Memory B cell (primary cell): ENCODE measurements around the gene GRIP2.
"Not testable (repeated sequence)": the region's sequence is repeated elsewhere in the genome, so short reads cannot be mapped to it uniquely, and the experiment has no call there.

Experiments
- ATAC-seq: fragments of 150-1000 bp; cut with Tn5 transposase; 2 replicates; pipeline ENCODE4 v1.10.0; 2021; ENCODE audit warnings: low read depth, mild to moderate bottlenecking, moderate library complexity
- DNase-seq, 2 donors: peaks; one replicate each; pipeline ENCODE4 v3.0.0; 2022; ENCODE audit warnings: low spot score in 2 of 2
- H3K27ac Mint-ChIP-seq: one replicate; pipeline ENCODE4 v1.8.0; 2022; ENCODE audit warnings: mild to moderate bottlenecking, moderate library complexity, mixed read lengths
- H3K27me3 Mint-ChIP-seq: one replicate; pipeline ENCODE4 v1.8.0; 2022; ENCODE audit warnings: mixed read lengths
- H3K36me3 Mint-ChIP-seq: one replicate; pipeline ENCODE4 v1.8.0; 2022; ENCODE audit warnings: mild to moderate bottlenecking, mixed read lengths
- H3K4me1 Mint-ChIP-seq: one replicate; pipeline ENCODE4 v1.8.0; 2022; ENCODE audit warnings: mixed read lengths
- H3K4me3 Mint-ChIP-seq: one replicate; pipeline ENCODE4 v1.8.0; 2022; ENCODE audit warnings: mild to moderate bottlenecking, moderate library complexity, mixed read lengths
- H3K9me3 Mint-ChIP-seq: one replicate; pipeline ENCODE4 v1.8.0; 2022; ENCODE audit warnings: mixed read lengths

The GRIP2 gene

DNA sequence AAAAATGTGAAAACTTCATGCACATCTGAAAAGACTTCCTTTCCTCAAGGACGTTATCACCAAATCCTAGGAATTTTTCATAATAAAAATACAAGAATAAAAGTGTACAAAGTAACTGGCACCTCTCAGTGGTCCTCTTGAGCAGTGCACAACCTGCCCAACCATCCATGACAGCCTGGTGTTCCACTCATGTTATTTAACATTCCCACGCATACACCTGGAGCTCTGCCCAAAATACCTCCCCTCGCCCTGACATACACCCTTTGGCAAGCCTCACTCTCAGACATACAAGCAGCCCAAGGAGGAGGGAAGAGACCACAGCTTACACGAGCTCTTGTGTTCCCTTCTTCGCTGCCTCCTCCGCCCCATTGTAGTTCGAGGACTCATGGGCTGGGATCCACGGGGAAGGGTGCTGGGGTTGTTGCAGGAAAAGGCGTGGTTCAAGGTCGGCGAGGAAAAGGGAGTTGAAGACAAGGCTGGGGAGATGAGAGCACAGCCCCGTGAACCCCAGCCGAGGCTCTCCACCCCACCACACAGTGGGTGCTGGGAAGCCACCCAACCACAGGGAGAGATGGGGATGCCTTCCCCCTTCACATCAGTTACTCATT is 23.3 kb downstream of the GRIP2 start:
- Mint-ChIP-seq H3K4me1 (no peaks in the 10 kb centered on the region), H3K36me3 (no peaks in the 10 kb centered on the region), H3K27me3 (peaks cover 10% of the 10 kb centered on the region), H3K4me3 (no peak overlapping the region), H3K9me3 (no peaks in the 10 kb centered on the region), H3K27ac (no peak overlapping the region)
- no peak for DNase-seq
- no peak for ATAC-seq

- H3K4me3 Mint-ChIP-seq, H3K27me3 Mint-ChIP-seq, H3K4me1 Mint-ChIP-seq, ATAC-seq, H3K27ac Mint-ChIP-seq, H3K9me3 Mint-ChIP-seq, DNase-seq, H3K36me3 Mint-ChIP-seq: not testable (repeated sequence)
Observed at GRCh38 chr3:14515526-14515925, 24.6 kb downstream of the GRIP2 start.

- no peak overlapping the region for H3K27ac Mint-ChIP-seq
- ATAC-seq, result no peak
- DNase-seq, result no peak
- no peaks in the 10 kb centered on the region for H3K9me3 Mint-ChIP-seq
- H3K4me3 Mint-ChIP-seq, result no peak overlapping the region
- peaks cover under 1% of the 10 kb centered on the region for H3K4me1 Mint-ChIP-seq
- peaks cover 3% of the 10 kb centered on the region for H3K27me3 Mint-ChIP-seq
- no peaks in the 10 kb centered on the region for H3K36me3 Mint-ChIP-seq
Observed at GRCh38 chr3:14514323-14514720, 25.8 kb downstream of the GRIP2 start.

- Mint-ChIP-seq H3K36me3 (no peaks in the 10 kb centered on the region), H3K4me1 (peaks cover 3% of the 10 kb centered on the region), H3K27me3 (peaks cover 6% of the 10 kb centered on the region), H3K4me3 (no peak overlapping the region), H3K27ac (no peak overlapping the region), H3K9me3 (no peaks in the 10 kb centered on the region)
- ATAC-seq, result no peak
- no peak for DNase-seq
Observed at GRCh38 chr3:14513566-14514322, 26.4 kb downstream of the GRIP2 start.

DNA sequence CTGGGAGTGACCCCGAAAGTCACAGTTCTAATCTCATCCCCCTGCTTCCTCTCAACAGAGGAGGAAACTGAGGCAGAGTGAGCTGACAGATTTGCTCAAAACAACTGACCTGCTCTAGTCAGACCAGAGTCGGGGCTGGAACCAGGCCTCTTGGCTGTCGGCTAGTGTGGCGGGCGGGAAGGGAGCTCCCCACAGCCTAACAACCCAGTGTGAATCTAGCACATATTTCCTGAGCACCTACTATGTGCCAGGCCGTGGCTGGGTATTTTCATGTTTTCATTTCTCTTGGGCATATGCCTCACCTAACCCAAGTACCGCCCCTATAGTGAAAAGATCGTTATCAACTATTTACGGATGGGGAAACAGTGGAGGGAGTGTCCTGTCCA is 27.2 kb downstream of the GRIP2 start:
- Mint-ChIP-seq H3K27ac (no peak overlapping the region), H3K4me3 (no peak overlapping the region), H3K4me1 (peaks cover 3% of the 10 kb centered on the region), H3K27me3 (peaks cover 6% of the 10 kb centered on the region), H3K9me3 (no peaks in the 10 kb centered on the region), H3K36me3 (no peaks in the 10 kb centered on the region)
- ATAC-seq, result no peak
- no peak for DNase-seq

DNA sequence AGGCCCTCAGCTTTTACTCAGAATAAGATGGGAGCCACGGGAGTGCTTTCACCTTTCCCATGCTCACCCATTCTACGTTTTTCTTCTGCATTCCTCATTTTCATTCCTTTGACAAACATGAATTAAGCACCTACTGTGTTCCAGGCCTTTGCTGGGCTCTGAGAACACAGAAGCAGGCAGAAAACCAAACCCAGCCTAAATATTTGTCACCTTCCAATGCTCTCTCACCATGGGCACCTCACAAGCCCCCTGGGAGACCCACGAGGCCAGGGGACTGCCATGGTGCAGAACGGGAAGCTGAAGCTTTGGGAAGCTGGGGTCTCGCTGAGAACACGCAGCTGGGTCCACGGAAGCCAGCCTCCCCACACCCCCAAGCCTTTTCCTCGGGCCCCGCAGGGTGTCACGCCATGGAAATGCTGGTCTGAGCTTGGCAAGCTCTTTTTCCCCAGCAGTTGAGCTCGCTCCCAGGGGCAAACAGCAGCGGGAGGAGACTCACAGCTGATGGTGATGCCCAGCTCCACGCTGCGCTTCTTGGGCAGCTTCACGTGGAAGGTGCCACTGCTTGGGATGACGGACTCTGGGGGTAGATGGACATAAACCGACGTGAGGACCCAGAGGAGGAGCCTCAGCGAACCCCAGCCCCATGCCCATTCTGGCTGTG is 27.7 kb downstream of the GRIP2 start:
- DNase-seq, result no peak

GRCh38 chr3:14511623-14512280 is 28.4 kb downstream of the GRIP2 start:
- H3K27ac Mint-ChIP-seq, result no peak overlapping the region
- DNase-seq, result no peak
- no peak for ATAC-seq
- no peaks in the 10 kb centered on the region for H3K9me3 Mint-ChIP-seq
- no peaks in the 10 kb centered on the region for H3K36me3 Mint-ChIP-seq
- H3K27me3 Mint-ChIP-seq, result peaks cover 6% of the 10 kb centered on the region
- peaks cover 3% of the 10 kb centered on the region for H3K4me1 Mint-ChIP-seq
- H3K4me3 Mint-ChIP-seq, result no peak overlapping the region

More for the DNA sequence above, 27.7 kb downstream of the GRIP2 start:
- Mint-ChIP-seq H3K4me1 (peaks cover 3% of the 10 kb centered on the region), H3K27me3 (peaks cover 7% of the 10 kb centered on the region), H3K36me3 (no peaks in the 10 kb centered on the region), H3K9me3 (no peaks in the 10 kb centered on the region), H3K27ac (no peak overlapping the region), H3K4me3 (no peak overlapping the region)
- no peak for ATAC-seq

DNA sequence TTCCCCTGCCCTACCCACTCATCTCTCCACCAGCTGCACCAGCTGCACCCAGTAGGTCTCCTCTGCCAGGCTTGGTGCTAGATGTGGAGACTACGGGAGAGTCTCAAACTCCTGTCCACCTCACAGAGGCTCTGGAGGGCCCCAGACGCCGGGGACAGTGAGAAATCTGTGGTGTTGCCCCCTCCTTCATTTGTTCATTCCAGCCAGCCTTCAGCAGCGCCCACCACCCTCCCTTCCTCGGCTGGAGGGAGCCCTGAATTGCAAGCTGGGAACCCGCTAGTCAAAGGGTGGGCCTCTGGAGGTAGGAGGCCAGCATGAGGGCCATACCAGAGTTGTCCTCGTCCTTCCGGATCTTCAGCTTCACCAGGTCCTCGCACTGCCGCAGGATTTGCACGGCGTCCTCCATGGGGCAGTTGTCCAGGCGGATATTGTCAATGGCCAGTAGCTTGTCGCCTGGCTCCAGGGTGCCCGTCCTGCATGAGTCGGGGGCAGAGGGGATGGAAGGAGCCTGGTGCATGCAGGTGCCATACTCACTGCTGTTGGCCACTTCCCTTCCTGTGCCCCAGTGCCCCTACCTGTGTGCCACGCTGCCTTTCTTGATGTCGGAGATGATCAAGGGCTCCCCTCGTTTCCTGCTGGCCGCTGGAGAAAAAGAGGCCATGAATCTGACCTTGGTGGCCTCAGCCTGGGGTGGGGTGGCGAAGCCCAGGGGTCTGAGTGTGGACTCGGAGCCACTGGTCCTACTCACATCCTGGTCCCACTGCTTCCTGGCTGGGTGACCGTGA is 29.1 kb downstream of the GRIP2 start:
- H3K36me3 Mint-ChIP-seq, result no peaks in the 10 kb centered on the region
- H3K9me3 Mint-ChIP-seq, result no peaks in the 10 kb centered on the region
- H3K27ac Mint-ChIP-seq, result no peak overlapping the region
- peaks cover 3% of the 10 kb centered on the region for H3K4me1 Mint-ChIP-seq
- ATAC-seq, result no peak
- peaks cover 6% of the 10 kb centered on the region for H3K27me3 Mint-ChIP-seq
- DNase-seq, result no peak
- H3K4me3 Mint-ChIP-seq, result no peak overlapping the region

DNA sequence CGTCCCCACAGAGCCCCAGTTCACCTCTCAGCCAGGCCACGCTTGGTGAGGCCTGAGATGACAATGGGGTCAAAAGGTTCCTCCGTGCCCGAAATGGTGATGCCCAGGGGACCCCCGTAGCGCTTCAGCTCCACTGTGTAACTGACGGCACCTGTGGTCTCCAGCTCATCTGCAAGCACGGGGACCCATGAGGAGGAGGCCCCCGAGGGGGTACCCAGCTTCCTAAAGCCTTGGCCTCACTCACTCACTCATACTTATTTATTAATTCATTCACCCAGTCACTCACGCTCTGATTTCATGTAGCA is 30.4 kb downstream of the GRIP2 start:
- H3K4me1 Mint-ChIP-seq, result peaks cover 3% of the 10 kb centered on the region
- H3K36me3 Mint-ChIP-seq, result no peaks in the 10 kb centered on the region
- DNase-seq (no peak), ATAC-seq (no peak)
- H3K4me3 Mint-ChIP-seq, result no peak overlapping the region
- no peaks in the 10 kb centered on the region for H3K9me3 Mint-ChIP-seq
- H3K27ac Mint-ChIP-seq, result no peak overlapping the region
- peaks cover 10% of the 10 kb centered on the region for H3K27me3 Mint-ChIP-seq

DNA sequence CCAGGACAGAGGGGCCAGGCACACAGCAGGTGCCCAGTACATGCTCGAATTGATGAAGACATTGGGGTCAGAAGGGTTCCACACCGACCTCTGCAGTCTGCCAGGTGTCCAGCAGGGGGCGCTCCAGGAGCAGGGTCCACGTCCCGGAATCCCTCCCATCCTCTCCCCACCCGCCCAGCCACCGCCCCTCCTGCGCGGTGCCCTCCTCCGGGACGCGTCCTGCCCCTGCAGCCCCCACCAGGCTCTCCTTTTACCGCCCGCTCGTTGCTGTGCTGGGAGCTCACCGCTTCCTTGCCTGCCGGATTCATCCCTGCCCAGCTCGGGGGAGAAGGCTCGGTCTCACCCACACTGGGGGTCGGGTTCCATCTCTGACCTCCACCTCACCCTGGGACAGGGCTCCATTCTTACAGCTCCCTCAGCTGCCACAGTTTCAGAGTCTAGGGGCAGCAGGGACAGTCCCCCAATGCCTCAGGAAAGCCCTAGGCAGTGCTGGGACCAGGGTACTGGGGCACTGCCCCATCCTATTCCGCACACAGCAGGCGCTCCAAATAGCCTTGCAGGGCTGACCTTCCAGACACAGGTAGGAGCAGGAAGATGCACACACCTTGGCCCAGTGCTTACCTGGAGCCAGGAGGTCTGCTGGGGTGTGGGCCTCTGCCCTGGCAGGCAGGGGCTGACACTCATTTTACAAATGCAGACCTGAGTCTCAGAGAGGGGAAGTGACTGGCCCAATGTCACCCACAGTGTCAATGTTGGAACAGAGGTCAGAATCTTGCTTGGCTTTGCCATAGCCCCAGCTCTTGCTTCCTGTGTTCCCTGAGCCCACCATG is 31.0 kb downstream of the GRIP2 start:
- Mint-ChIP-seq H3K4me1 (peaks cover 3% of the 10 kb centered on the region), H3K9me3 (no peaks in the 10 kb centered on the region), H3K27ac (no peak overlapping the region), H3K27me3 (peaks cover 14% of the 10 kb centered on the region), H3K4me3 (no peak overlapping the region), H3K36me3 (no peaks in the 10 kb centered on the region)
- DNase-seq (peak; percentile 38 to 55), ATAC-seq (peak; percentile 53)

DNA sequence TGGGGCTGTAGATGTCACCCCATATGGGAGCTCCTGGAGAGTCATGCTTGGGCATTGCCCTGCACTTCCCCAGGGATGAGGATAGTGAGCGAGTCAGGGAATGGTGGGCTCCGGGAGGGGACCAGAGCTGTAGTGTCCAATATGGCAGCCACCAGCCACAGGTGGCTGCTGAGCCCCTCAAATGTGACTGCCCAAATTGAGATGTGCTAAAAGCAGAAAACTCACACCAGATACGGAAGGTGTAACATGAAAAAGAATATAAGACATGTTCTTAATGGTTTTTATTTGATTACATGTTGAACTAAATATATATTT is 31.7 kb downstream of the GRIP2 start:
- no peak for ATAC-seq
- H3K27ac Mint-ChIP-seq, result no peak overlapping the region
- H3K27me3 Mint-ChIP-seq, result peaks cover 16% of the 10 kb centered on the region
- peaks cover 3% of the 10 kb centered on the region for H3K4me1 Mint-ChIP-seq
- H3K4me3 Mint-ChIP-seq, result no peak overlapping the region
- no peaks in the 10 kb centered on the region for H3K9me3 Mint-ChIP-seq
- no peaks in the 10 kb centered on the region for H3K36me3 Mint-ChIP-seq
- DNase-seq, result no peak

GRCh38 chr3:14507757-14508504 is 32.2 kb downstream of the GRIP2 start:
- Mint-ChIP-seq H3K4me1 (peaks cover 3% of the 10 kb centered on the region), H3K27me3 (peaks cover 16% of the 10 kb centered on the region), H3K36me3 (no peaks in the 10 kb centered on the region), H3K4me3 (no peak overlapping the region), H3K27ac (no peak overlapping the region), H3K9me3 (peaks cover 2% of the 10 kb centered on the region)
- ATAC-seq, result no peak
- DNase-seq, result no peak

- Mint-ChIP-seq H3K27me3 (peaks cover 16% of the 10 kb centered on the region), H3K4me3 (no peak overlapping the region), H3K27ac (no peak overlapping the region), H3K4me1 (peaks cover 3% of the 10 kb centered on the region), H3K9me3 (peaks cover 4% of the 10 kb centered on the region), H3K36me3 (no peaks in the 10 kb centered on the region)
- ATAC-seq, result no peak
- no peak for DNase-seq
Observed at GRCh38 chr3:14507305-14507741, 32.8 kb downstream of the GRIP2 start.
